HepG2 (cell line): Measurements from ENCODE around the gene EIF5. TPM values are rescaled to one million over a fixed set of nuclear protein-coding genes. Genes with fewer than 3 reads are reported as not detected.

Experiments used
- ATF2 ChIP-seq: sonication (generic); formaldehyde crosslinking; IDR thresholded peaks from 2 replicates; pipeline ENCODE4 v1.4.0; 2020; ENCODE audit warnings: missing genetic modification reagents
- CCDC6 ChIP-seq: sonication (generic); formaldehyde crosslinking; IDR thresholded peaks from 2 replicates; pipeline ENCODE4 v1.8.1; 2022; ENCODE audit warnings: mild to moderate bottlenecking, missing genetic modification reagents, moderate library complexity
- FOXA1 ChIP-seq, 2 experiments: fragments of 450-650 bp in 1 of 2; sonication (generic) in 1 of 2; formaldehyde crosslinking in 1 of 2; IDR thresholded peaks; 2 replicates each; pipeline versions ENCODE4 v1.4.0 to v1.6.1; 2016 to 2020; ENCODE audit warnings: missing genetic modification reagents in 1 of 2
- FOXO1 ChIP-seq: sonication (generic); formaldehyde crosslinking; IDR thresholded peaks from 2 replicates; pipeline ENCODE4 v1.4.0; 2020; ENCODE audit warnings: missing genetic modification reagents
- HDAC2 ChIP-seq: sonication (generic); formaldehyde crosslinking; IDR thresholded peaks from 2 replicates; pipeline ENCODE4 v1.4.0; 2020; ENCODE audit warnings: missing genetic modification reagents
- IRF9 ChIP-seq: sonication (generic); formaldehyde crosslinking; IDR thresholded peaks from 2 replicates; pipeline ENCODE4 v1.8.0; 2022; ENCODE audit warnings: missing genetic modification reagents, mild to moderate bottlenecking, borderline replicate concordance
- PLRG1 ChIP-seq: fragments of 450-650 bp; conservative IDR thresholded peaks from 2 replicates; pipeline ENCODE4 v1.6.1; 2016
- REL ChIP-seq: sonication (generic); formaldehyde crosslinking; conservative IDR thresholded peaks from 2 replicates; pipeline ENCODE4 v1.8.0; 2022; ENCODE audit warnings: mild to moderate bottlenecking, missing genetic modification reagents, moderate library complexity
- SMAD3 ChIP-seq: sonication (generic); formaldehyde crosslinking; IDR thresholded peaks from 2 replicates; pipeline ENCODE4 v1.4.0; 2020; ENCODE audit warnings: missing genetic modification reagents
- SP5 ChIP-seq: IDR thresholded peaks from 2 replicates; pipeline ENCODE4 v1.6.1; 2016; ENCODE audit warnings: low read depth, borderline replicate concordance
- SRF ChIP-seq: IDR thresholded peaks from 2 replicates; pipeline ENCODE4 v1.6.1; 2011; ENCODE audit warnings: mild to moderate bottlenecking, low read depth, low read length, moderate library complexity
- ZBTB25 ChIP-seq: IDR thresholded peaks from 2 replicates; pipeline ENCODE4 v1.6.1; 2018; ENCODE audit warnings: missing genetic modification reagents
- ZNF232 ChIP-seq: sonication (generic); formaldehyde crosslinking; IDR thresholded peaks from 2 replicates; pipeline ENCODE4 v1.4.0; 2020; ENCODE audit warnings: missing genetic modification reagents, borderline replicate concordance
- ZNF382 ChIP-seq: sonication (generic); formaldehyde crosslinking; IDR thresholded peaks from 2 replicates; pipeline ENCODE4 v1.5.0; 2020; ENCODE audit warnings: missing genetic modification reagents, mild to moderate bottlenecking, borderline replicate concordance
- ZNF451 ChIP-seq: sonication (generic); formaldehyde crosslinking; IDR thresholded peaks from 2 replicates; pipeline ENCODE4 v1.5.0; 2020; ENCODE audit warnings: mild to moderate bottlenecking, missing genetic modification reagents
- ZNF512 ChIP-seq: sonication (generic); formaldehyde crosslinking; IDR thresholded peaks from 2 replicates; pipeline ENCODE4 v1.4.0; 2020; ENCODE audit warnings: mild to moderate bottlenecking, missing genetic modification reagents
- ZNF543 ChIP-seq: sonication (generic); formaldehyde crosslinking; IDR thresholded peaks from 2 replicates; pipeline ENCODE4 v1.4.0; 2020; ENCODE audit warnings: mild to moderate bottlenecking, missing genetic modification reagents
- ZNF766 ChIP-seq: sonication (generic); formaldehyde crosslinking; IDR thresholded peaks from 2 replicates; pipeline ENCODE4 v1.5.0; 2020; ENCODE audit warnings: missing genetic modification reagents, borderline replicate concordance
- polyA plus RNA-seq, 8 experiments: library from polyadenylated mRNA; depleted of rRNA in 3 of 8; stranded (reverse) in 7 of 8; unstranded in 1 of 8; fragments of >200 nt; fragmentation: Illumina TruSeq in 4 of 8; extraction: Trizol in 4 of 8; gene quantifications; 2 replicates each; pipeline versions ENCODE4 v1.2.1 to v1.2.3, GENCODE V29; 2011 to 2016; ENCODE audit warnings: low read depth in 4 of 8, missing spikeins in 1 of 8, mixed read lengths in 1 of 8; ENCODE audit not compliant: insufficient read depth in 1 of 8
- total RNA-seq, 5 experiments: library from RNA; depleted of rRNA; stranded (reverse); fragments of >200 nt; fragmentation: Illumina TruSeq; extraction: Trizol; gene quantifications; 2 replicates each; pipeline ENCODE4 v1.2.3, GENCODE V29; 2016; ENCODE audit warnings: low read depth in 1 of 5

The EIF5 gene
- total and polyA plus RNA-seq, 2 of the 13 experiments (the other 11 are each of a cell fraction or from before 2014, with no cell fraction given), result 189 to 281 TPM

GRCh38 chr14:103333754-103334643, at the start of gene EIF5 (continued):
- TF ChIP-seq ZBTB25 (CRISPR knock-in tag), result peak; percentile 99
- peak; percentile 52; the same call in 1 of the 2 replicates for TF ChIP-seq ATF2 (CRISPR knock-in tag)
- no peak for TF ChIP-seq PLRG1
- no peak for TF ChIP-seq ZNF382 (CRISPR knock-in tag)
- TF ChIP-seq REL, result peak; percentile 66
- TF ChIP-seq ZNF543 (CRISPR knock-in tag), result no peak
- TF ChIP-seq SP5 (CRISPR knock-in tag), result no peak; the same call in 1 of the 2 replicates
- 0 out of 2 replicates have a peak, but pooled peaks have one; percentile 10 for TF ChIP-seq SMAD3 (CRISPR knock-in tag)
- 0 out of 2 replicates have a peak, but pooled peaks have one; percentile 29 for TF ChIP-seq ZNF451 (CRISPR knock-in tag)
- TF ChIP-seq ZNF232 (CRISPR knock-in tag), result peak; percentile 21; the same call in 1 of the 2 replicates
- TF ChIP-seq SRF, result peak; percentile 52; the same call in 1 of the 2 replicates
- TF ChIP-seq CCDC6 (CRISPR knock-in tag), result peak; percentile 90
- TF ChIP-seq ZNF766 (CRISPR knock-in tag), result peak; percentile 18; the same call in 1 of the 2 replicates
- no peak for TF ChIP-seq FOXO1 (CRISPR knock-in tag)
- no peak for TF ChIP-seq FOXA1 (IDR thresholded peaks at IDR 0.05)
- TF ChIP-seq FOXA1 (CRISPR knock-in tag; IDR thresholded peaks at IDR 0.05), result 0 out of 2 replicates have a peak, but pooled peaks have one; percentile 20
- TF ChIP-seq ZNF512 (CRISPR knock-in tag), result no peak
- peak; percentile 38; the same call in 1 of the 2 replicates for TF ChIP-seq IRF9 (CRISPR knock-in tag)
- peak; percentile 29; the same call in 1 of the 2 replicates for TF ChIP-seq HDAC2 (CRISPR knock-in tag)
